Measurements from ENCODE around the gene CDH18.

The CDH18 gene

DNA sequence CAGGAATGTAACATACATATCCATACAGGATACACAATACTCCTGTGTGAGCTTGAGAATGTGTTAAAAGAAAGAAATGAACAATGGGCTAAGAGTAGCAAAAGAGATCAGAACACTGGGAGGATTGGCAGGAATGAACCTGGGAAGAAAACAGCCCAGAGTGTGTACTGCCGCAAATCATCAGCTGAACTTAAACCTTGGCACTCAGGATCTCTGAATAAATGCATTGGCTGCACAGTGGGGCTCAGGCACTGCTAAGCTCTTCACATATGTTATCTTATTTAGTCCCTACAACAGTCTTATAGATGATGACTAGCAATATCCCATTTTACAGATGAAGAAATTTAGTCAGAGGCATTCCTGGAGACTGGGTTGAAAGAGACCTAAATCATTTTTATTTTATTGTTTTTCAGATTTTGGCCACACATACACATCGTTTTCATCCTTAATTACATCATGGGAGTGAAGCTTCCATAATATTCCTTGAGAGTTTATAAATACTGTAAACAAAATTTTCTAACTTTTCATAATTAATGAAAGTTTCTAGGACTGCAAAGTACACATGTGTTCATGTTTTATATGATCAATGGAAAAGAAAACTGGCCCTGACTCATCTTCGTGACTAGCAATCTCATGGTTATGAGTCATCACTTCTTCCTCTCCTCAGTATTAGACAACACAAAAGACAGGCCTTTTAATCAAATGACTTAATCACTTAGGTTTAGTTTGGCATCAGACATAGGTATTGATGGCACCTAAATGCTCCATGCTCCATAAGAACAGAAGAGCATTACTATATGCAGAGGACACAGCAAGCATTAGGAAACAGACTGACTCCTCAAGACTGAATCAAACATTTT lies 59.2 kb downstream of the CDH18 start:
- no peak for DNase-seq

GRCh38 chr5:19927919-19928318 lies 60.1 kb downstream of the CDH18 start:
- no peak for DNase-seq

- DNase-seq, result no peak
Observed at GRCh38 chr5:19927170-19927569, 60.8 kb downstream of the CDH18 start.

- DNase-seq, result no peak
Observed at GRCh38 chr5:19923742-19924141, 64.3 kb downstream of the CDH18 start.

GRCh38 chr5:19920761-19921160 lies 67.2 kb downstream of the CDH18 start:
- no peak for DNase-seq

- no peak for DNase-seq
Observed at GRCh38 chr5:19918780-19919179, 69.2 kb downstream of the CDH18 start.

DNA sequence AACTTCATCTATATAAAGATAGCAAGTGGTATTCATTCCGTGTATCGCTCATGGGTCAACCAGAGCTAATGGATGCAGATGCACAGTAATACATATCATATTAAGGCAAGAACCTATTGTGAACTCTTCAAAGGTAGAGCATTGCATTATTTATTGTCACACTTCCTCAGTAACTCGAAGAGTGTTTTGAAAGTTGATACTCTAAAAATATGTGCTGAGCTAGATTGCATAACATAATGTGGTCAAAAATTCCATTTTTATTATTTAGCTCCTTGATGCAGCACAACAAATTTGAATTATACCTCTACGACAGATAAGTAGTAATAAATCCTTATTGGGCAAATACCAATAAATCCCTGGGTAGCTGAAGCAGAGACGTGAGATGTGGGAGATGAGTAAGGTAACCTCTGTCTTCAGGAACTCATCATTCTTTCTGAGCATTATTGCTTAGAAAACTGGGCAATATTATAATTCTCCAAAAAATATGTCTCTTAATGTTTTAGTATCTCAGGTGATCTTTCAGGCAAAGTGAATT lies 70.3 kb downstream of the CDH18 start:
- no peak for DNase-seq

DNA sequence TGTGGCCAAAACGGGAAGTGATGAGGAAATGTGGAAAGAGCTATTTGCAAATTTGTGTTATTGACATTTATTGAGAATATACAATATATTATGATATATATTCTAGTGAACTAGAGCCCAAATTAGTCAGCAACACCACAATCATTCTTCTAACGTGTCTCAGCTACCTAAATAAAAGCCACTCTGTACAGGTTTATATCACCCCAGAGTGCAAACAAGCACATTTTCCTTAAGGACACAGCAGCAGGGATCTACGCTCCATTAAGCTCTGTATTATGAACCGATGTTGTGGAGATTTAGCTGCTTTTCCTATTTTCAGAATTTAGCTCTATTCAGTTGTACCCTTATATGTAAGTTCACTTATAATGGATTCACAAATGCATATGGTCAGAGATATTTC lies 77.9 kb downstream of the CDH18 start:
- no peak for DNase-seq

GRCh38 chr5:19904766-19905165 lies 83.2 kb downstream of the CDH18 start:
- DNase-seq, result no peak

- no peak for DNase-seq
Observed at GRCh38 chr5:19903611-19904010, 84.4 kb downstream of the CDH18 start.

DNA sequence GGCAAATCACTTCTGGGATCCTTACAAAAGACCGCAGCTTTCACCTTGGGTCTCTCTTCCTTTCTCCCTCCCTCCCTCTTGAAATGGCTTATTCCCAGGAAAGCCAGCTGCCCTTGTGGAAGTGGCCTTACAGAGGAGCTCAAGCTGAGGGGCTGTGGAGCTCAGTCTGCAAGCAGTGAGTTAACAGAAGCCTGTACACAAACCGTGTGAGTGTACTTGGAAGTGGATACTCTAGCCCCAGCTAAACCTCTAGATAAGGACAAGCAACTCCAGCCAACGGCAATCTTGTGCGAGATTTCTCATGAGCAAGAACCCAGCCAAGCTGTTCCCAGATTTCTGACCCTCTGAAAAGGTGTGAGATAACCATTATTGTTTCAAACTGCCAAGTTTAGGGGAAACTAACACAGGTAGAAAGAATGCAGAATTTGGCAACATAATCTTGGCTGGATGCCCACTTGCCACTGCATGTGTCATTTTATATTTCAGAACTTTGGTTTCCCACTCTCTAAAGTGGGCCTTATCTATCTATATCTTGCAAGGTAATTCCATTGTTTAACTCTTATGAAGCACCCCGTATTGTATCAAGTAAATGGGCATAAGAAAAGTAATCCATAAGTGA lies 85.6 kb downstream of the CDH18 start:
- DNase-seq, result no peak

DNA sequence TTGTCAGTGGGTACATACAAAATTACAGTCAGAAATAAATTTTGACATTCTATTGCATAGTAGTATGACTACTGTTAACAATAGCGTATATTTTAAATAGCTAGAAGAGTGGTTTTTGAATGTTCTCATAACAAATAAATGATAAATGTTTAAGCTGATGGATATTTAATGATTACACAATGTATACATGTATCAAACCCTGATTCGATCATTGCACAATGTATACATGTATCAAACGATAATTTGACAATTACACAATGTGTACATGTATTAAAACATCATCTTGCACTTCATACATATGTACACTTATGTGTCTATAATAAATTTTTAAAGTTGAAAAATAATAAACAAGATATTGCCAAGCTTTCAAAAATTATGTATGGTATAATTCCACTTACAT lies 87.7 kb downstream of the CDH18 start:
- no peak for DNase-seq

- no peak for DNase-seq
Observed at GRCh38 chr5:19891658-19892057, 96.3 kb downstream of the CDH18 start.

GRCh38 chr5:19886123-19886917 lies 101.7 kb downstream of the CDH18 start:
- no peak for DNase-seq

- no peak for DNase-seq
Observed at GRCh38 chr5:19885040-19885824, 102.8 kb downstream of the CDH18 start.

- no peak for DNase-seq
Observed at GRCh38 chr5:19880859-19881436, 107.1 kb downstream of the CDH18 start.

DNA sequence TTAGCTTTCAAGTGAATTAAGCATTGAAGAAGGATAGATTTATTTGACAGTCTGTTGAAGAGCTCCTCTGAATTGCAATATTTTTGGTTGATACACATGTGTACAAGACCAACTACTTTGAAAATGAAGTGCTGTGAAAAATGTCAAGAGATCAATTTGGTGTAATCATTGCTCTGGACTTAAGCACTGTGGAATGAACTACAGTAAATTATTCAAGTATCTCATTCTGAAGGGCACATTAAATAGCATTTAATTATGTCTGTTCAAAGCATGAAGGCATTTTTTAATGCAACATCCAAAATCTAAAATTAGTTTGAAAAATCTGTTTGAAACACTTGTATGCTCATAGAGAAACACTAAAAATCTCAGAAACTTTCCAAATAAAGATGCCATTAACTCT lies 107.5 kb downstream of the CDH18 start:
- no peak for DNase-seq

DNA sequence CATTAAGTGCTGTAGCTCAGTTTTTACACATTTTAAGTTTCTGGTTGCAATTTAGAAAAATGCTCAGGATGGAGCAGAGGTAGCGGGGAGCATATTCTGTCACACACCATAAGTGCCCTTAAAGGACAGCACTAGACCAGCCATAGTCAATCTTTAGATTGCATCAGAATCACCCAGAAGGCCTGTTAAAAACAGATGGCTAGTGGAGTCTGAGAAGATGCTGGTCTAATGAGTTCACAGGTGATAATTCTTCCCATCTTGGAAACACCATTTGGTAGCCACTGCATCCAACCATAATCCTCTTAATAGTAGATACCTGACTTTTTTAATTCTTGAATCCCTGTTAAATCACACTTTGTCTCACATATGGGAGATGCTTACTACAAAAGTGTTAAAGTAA lies 113.2 kb downstream of the CDH18 start:
- DNase-seq, result no peak

GRCh38 chr5:19866090-19866450 lies 121.9 kb downstream of the CDH18 start:
- no peak for DNase-seq

GRCh38 chr5:19865336-19866089 lies 122.5 kb downstream of the CDH18 start:
- DNase-seq, result no peak

DNA sequence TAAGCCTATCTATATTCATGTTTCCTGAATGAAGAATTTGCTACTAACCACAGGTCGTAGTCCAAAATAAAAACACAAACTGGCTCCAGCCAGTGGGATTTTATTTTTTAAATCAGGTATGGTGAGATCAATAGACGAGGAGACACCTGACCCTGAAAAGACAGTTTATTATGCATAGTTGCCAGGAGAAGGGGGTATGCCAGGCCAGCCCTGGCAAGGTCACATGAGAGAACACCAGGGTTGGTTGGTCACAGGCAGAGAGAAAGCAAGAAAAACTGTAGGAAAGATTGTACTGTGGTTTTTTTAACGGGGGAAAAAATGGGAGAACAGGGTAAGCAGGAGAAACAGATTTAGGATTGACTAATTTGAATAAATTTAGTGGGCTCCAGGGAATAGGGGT lies 125.3 kb downstream of the CDH18 start:
- no peak for DNase-seq

DNA sequence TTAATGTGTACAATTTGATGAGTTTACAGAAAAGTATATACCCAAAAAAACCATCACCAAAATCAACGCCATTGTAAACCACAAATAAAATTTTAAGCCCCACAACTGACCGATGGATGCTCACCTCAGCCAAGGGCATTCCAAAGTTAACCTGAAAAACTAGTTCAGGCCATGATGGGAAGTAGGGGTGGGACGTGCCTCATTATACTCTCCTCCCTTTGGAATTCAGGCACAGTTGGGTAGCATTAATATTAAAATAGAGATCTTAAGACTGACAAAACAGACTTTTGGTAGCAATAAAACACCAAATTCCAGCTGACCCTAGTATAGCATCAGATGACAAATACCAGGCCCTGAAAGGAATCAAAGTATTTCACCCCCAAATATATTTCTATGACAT lies 129.0 kb downstream of the CDH18 start:
- DNase-seq, result no peak

All from effector CD4-positive, alpha-beta T cell (primary cell).